CD4-positive, alpha-beta T cell treated with Interleukin-21 for 1 hour (primary cell): ENCODE measurements around the gene GAD1.

Experiments
- DNase-seq: peaks from one replicate; pipeline ENCODE4 v3.0.0-alpha.2; 2020

GAD1 gene

GRCh38 chr2:170816504-170817092, at the start of gene GAD1:
TSS of gene GAD1 (plus strand) at chr2:170816887. CDS start at chr2:170818592, 1,705 bp downstream.
- peak; percentile 56 for DNase-seq

GRCh38 chr2:170770008-170770605, 46.6 kb upstream of the GAD1 start, which contains the start of gene ERICH2:
TSS of gene ERICH2 (plus strand) at chr2:170770378. CDS start at chr2:170770682, 304 bp downstream.
- peak; percentile 36 for DNase-seq

- peak; percentile 75 for DNase-seq
These were observed 45.9 kb upstream of the GAD1 start for GRCh38 chr2:170770606-170771420.

GRCh38 chr2:170771421-170771937, 45.2 kb upstream of the GAD1 start:
- DNase-seq: no peak

- no peak for DNase-seq
These were observed 44.4 kb upstream of the GAD1 start for GRCh38 chr2:170772295-170772694.

GRCh38 chr2:170774074-170774473, 42.6 kb upstream of the GAD1 start:
- DNase-seq: no peak

- DNase-seq: no peak
These were observed 37.8 kb upstream of the GAD1 start for GRCh38 chr2:170778900-170779299.

GRCh38 chr2:170779304-170779703, 37.4 kb upstream of the GAD1 start:
- DNase-seq: no peak

- DNase-seq: no peak
These were observed 34.0 kb upstream of the GAD1 start for GRCh38 chr2:170782673-170783072.

- no peak for DNase-seq
These were observed 33.1 kb upstream of the GAD1 start for GRCh38 chr2:170783549-170783948.

- DNase-seq: no peak
These were observed 17.7 kb upstream of the GAD1 start for GRCh38 chr2:170798996-170799395.

GRCh38 chr2:170806548-170806947, 10.1 kb upstream of the GAD1 start:
- DNase-seq: no peak

- DNase-seq: peak; percentile 65
These were observed 3.7 kb upstream of the GAD1 start for GRCh38 chr2:170812710-170813600.

- no peak for DNase-seq
These were observed 2.8 kb upstream of the GAD1 start for GRCh38 chr2:170813611-170814532.

GRCh38 chr2:170814533-170815230, 2.0 kb upstream of the GAD1 start:
- no peak for DNase-seq

GRCh38 chr2:170815311-170815710, 1.4 kb upstream of the GAD1 start:
- DNase-seq: no peak

- peak; percentile 67 for DNase-seq
These were observed 762 bp upstream of the GAD1 start for GRCh38 chr2:170815746-170816503.

- no peak for DNase-seq
These were observed 677 bp downstream of the GAD1 start for GRCh38 chr2:170817093-170818035.
